HG03460 (cell line): ENCODE data around the gene PTPRA.
"Not testable (repeated sequence)": the region's sequence is repeated elsewhere in the genome, so short reads cannot be mapped to it uniquely, and the experiment has no call there.

Experiments used
- ATAC-seq: cut with Tn5 transposase; IDR thresholded peaks from one replicate; pipeline ENCODE4 v1.9.1; 2021; ENCODE audit not compliant: unreplicated experiment

The PTPRA gene

GRCh38 chr20:2984028-2984501, 110.8 kb downstream of the PTPRA start:
- peak; percentile 75 for ATAC-seq

DNA sequence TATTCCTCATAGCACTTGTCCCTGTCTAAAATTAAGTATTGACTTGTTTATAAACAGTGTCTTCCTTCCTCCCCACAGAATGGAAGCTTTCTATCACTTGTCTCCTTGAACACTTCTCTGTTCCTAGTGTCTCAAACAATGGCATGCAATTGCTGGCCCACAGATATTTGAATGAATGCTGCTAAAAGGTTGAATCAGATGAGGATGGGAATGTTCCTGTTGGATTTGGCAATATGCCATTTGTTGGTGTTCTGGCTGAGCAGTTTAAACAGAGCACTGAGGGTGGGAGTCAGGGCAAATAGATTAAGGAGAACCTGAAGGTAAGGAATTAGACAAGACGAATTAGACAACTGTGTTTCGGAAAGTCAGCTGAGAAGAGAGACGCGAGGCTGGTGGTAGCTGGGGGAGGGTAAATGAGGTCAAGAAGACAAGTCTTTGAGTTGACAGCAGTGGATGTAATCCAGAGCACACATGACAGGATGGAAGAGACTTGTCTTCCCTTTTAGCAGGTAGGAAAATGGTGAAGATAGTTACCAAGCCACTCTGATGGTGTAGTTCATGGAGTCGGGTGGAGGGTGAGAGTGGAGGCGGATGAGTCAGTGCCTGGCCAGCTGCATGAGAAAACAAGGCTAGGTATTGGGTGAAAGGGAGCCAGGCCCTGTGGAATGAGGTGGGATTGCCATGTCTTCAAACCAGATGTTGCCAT, 111.8 kb downstream of the PTPRA start:
- ATAC-seq = no peak

- ATAC-seq = no peak
These were observed 113.2 kb downstream of the PTPRA start for GRCh38 chr20:2986466-2986865.

GRCh38 chr20:2987861-2988260, 114.6 kb downstream of the PTPRA start:
- ATAC-seq = no peak

- no peak for ATAC-seq
These were observed 118.3 kb downstream of the PTPRA start for GRCh38 chr20:2991532-2991931.

DNA sequence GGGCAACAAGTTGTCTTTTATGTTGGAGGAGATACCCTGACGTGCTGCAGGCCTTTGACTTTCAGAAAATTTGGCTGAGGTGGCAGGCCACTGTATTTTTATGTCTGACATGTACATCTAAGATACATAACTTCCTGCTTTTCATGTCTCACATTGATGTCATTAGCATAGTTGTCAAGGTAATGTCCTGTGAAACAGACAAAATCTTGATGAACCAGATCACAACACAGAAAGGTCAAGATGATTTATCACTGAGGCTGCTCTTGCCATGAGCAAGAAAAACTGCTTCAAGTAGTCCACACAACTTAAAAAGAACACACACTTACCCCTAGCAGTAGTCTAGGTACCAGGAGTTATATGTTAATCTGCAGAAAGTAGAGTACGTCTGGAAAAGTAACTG, 120.0 kb downstream of the PTPRA start:
- ATAC-seq = no peak

DNA sequence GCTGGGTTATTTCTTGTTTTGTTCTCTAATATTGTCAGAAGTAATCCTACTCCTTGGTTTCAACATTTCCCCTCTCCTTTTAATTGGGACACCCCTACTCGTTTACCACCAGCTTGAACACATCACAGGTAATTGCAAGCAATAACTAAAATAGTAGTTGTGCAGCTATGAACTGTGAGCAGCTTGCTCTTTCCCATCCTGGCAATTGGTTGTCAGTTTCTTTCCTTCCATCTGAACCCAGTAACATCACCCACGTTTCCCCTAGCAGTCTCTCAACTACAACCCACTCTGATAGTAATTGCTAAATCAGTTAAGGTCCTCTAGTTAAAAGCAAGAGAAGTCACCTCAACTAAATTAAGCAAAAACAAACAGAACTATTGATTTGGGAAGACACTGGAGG, 122.5 kb downstream of the PTPRA start:
- ATAC-seq = no peak

DNA sequence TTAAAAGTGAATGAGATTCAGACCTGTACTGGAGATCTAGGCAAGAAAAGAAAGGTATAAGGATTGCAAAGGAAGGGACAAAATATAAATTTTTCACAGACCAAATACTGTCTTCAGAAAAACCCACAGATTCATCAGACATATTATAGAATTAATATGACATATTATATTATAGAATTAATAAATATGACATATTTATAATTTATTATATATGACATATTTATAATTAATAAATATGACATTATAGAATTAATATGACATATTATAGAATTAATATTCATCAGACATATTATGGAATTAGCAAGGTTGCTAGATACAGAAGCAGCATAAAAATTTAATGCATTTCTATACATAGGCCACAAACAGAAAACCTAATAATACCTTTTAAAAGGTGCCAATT, 125.4 kb downstream of the PTPRA start:
- ATAC-seq = no peak

- ATAC-seq = no peak
These were observed 127.7 kb downstream of the PTPRA start for GRCh38 chr20:3000852-3001523.

- no peak for ATAC-seq
These were observed 130.1 kb downstream of the PTPRA start for GRCh38 chr20:3003416-3003815.

DNA sequence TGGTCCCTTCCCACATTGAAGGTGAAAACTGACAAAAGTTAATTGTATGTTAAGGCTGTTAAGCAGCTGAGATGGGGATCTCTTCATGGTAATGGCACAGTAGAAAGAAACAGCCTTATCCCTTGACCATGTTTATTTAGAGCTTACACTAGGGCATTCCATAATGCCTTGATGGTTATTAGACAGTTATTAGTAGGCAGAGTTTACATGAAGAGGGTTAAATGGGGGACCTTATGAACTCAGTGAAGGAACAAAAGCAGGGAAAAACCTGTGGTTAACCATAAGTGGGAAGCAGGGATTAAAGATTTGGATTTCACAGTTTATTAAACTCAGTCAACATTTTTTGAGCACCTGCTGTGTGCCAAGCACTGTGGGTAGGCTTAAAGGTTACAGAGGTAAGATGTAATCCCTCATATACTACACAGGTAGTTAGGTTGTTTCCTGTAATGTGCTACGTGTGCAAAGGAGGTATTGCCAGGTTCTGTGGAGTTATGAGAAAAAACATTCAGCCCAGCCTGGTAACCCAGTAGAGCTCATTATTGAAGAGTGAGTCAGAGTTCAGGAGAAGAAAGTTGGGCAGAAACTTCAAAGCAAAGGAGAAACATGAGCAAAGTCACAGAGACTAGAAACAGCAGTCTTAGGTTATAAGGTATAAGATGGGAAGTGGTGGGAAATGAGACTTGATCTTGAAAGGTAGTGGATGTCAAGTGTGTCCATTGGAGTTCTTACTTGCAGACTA, 137.9 kb downstream of the PTPRA start:
- no peak for ATAC-seq

DNA sequence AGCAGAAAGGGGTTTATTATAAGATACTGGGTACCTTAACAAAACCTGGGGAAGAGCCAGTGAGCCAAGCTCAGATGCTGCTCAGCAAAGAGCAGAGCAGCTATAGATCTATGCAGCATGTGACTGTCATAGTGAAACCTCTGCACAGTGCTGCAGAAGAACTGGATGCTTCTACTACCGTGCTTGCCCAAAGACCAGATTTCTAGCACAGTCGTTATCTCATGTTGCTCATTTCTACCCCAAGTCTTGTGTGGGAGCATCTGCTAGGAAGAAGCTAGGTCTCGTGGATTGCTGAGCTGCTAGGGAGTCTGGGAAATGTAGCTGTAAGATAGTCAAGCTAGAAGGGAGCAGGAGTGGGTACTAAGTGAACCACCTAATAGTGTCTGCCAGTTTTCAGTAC, 138.5 kb downstream of the PTPRA start:
- no peak for ATAC-seq

GRCh38 chr20:3013771-3014170, 140.5 kb downstream of the PTPRA start:
- ATAC-seq = no peak

GRCh38 chr20:3014179-3014578, 140.9 kb downstream of the PTPRA start:
- ATAC-seq = no peak

DNA sequence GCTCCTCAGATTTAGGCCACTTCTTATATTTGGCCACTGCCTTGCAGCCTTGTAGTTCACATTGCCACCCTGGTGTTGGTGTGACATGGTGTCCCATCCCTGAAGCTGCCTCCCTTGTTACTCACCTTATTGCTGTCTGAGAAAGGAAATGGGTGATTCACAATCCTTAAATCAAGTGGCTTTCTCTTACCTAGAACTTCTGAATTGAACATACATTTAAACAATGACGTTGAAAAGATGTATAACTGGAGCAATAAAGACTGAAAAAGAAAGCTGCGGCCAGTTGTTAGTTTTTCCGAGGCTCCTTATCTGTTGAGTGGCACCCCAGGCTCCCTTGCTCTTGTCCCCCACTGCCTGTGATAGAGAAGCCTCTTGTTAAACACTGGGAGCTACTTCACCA, 141.4 kb downstream of the PTPRA start:
- ATAC-seq = no peak

- not testable (repeated sequence) for ATAC-seq
These were observed 142.0 kb downstream of the PTPRA start for GRCh38 chr20:3015302-3015701.

DNA sequence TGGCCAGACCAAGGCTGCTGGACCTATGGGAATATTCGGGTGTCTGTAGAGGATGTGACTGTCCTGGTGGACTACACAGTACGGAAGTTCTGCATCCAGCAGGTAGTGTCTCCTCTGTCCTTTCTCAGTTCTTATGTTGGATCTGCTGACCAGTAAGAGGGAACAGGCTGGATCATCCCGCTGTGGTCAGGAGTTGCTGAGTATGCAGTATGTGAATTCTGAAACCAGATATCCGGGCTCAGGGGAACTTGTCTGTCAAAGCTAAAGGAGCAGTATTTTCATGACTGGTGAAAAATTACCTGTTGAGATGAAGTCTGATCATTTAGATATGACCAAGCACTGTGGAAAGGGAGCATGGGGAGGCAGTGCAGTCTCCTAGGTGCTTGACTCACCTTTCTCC, 148.0 kb downstream of the PTPRA start:
- ATAC-seq = no peak

DNA sequence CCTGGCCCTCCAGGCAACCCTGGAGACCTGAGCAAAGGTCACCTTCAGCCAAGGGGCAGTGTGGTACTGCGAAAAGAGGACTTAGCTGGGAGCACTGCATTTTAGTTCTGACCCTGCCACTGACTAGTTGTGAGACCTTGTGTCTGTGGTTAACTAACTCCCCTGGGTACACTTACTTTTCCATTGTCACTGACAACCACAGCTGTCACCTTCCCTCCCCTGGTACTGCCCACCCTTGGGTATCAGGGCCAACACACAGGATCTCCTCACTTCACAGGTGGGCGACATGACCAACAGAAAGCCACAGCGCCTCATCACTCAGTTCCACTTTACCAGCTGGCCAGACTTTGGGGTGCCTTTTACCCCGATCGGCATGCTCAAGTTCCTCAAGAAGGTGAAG, 148.5 kb downstream of the PTPRA start:
- no peak for ATAC-seq

- ATAC-seq = not testable (repeated sequence)
These were observed 149.5 kb downstream of the PTPRA start for GRCh38 chr20:3022559-3023490.

DNA sequence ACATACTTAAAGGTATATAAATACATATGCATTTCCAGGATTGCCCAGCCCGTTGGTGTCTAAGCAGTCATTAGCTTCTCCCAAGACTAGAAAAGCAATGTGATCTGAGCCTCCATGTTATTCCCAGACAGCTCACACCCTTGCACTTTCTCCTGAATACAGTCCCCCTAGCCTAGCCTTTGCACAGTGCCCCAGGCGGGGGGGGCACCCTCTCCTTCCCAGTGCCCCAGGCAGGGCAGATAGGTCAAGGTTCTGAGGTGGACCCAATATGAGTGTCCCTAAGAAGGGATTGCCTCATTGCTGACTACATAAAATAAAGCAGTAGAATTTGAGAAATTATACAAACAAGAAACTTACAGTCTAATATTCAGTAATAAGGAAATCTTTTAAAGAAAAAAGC, 154.7 kb downstream of the PTPRA start:
- ATAC-seq = no peak
